Osteoblast (primary cell): ENCODE results near the gene COQ5. TPM values are rescaled to one million over a fixed set of nuclear protein-coding genes. Genes with fewer than 3 reads are reported as not detected.

Experiments
- DNase-seq: peaks from one replicate; pipeline ENCODE4 v3.0.0; 2011; ENCODE audit warnings: low spot score, mixed read lengths; ENCODE audit not compliant: insufficient read length; ENCODE audit errors: missing footprints
- H2AFZ ChIP-seq: 2 replicates; pipeline ENCODE4 v1.6.0; 2011; ENCODE audit warnings: mild to moderate bottlenecking, low read length
- H3K27ac ChIP-seq: 2 replicates; pipeline ENCODE4 v1.5.1; 2011; ENCODE audit warnings: mild to moderate bottlenecking, low read depth, low read length, moderate library complexity
- H3K27me3 ChIP-seq: 2 replicates; pipeline ENCODE4 v1.6.0; 2012; ENCODE audit warnings: mild to moderate bottlenecking, control low read depth, inconsistent platforms, low read length, moderate library complexity; ENCODE audit not compliant: insufficient read depth
- H3K36me3 ChIP-seq: 2 replicates; pipeline ENCODE4 v1.5.1; 2011; ENCODE audit warnings: mild to moderate bottlenecking, low read length, control low read depth, moderate library complexity; ENCODE audit not compliant: insufficient read depth
- H3K4me1 ChIP-seq: 2 replicates; pipeline ENCODE4 v1.5.1; 2011; ENCODE audit warnings: mild to moderate bottlenecking, low read length, control low read depth, moderate library complexity; ENCODE audit not compliant: insufficient read depth
- H3K4me2 ChIP-seq: 2 replicates; pipeline ENCODE4 v1.6.0; 2011; ENCODE audit warnings: mild to moderate bottlenecking, low read length; ENCODE audit not compliant: insufficient read depth
- H3K4me3 ChIP-seq: fragments of 200-600 bp; sonication (generic); 3 replicates; pipeline ENCODE4 v1.5.1; 2012; ENCODE audit warnings: mild to moderate bottlenecking, low read length, inconsistent platforms; ENCODE audit not compliant: insufficient read depth
- H3K79me2 ChIP-seq: 2 replicates; pipeline ENCODE4 v1.6.0; 2012; ENCODE audit warnings: mild to moderate bottlenecking, low read length, control low read depth, inconsistent platforms; ENCODE audit not compliant: insufficient read depth
- H3K9me3 ChIP-seq: 2 replicates; pipeline ENCODE4 v1.5.1; 2011; ENCODE audit warnings: low read depth, low read length, control low read depth
- H4K20me1 ChIP-seq: 2 replicates; pipeline ENCODE4 v1.6.0; 2012; ENCODE audit warnings: mild to moderate bottlenecking, low read length, control low read depth; ENCODE audit not compliant: insufficient read depth
- CTCF ChIP-seq: IDR thresholded peaks from 2 replicates; pipeline ENCODE4 v1.5.1; 2011; ENCODE audit warnings: mild to moderate bottlenecking, low read depth, low read length, moderate library complexity; ENCODE audit errors: extremely low read depth
- total RNA-seq: library from RNA; depleted of rRNA; stranded (reverse); fragments of >200 nt; gene quantifications from 2 replicates; pipeline ENCODE4 v1.2.3, GENCODE V29; 2012

COQ5 gene
- total RNA-seq, 1 donor = 15.2 TPM

- no peak for DNase-seq
- H3K4me2 ChIP-seq = no peak overlapping the region
- H2AFZ ChIP-seq = no peak overlapping the region
- no peak overlapping the region for H3K4me3 ChIP-seq
- TF ChIP-seq CTCF = no peak
- no peaks in the 10 kb centered on the region for H3K9me3 ChIP-seq
- no peaks in the 10 kb centered on the region for H3K36me3 ChIP-seq
- H3K4me1 ChIP-seq = no peaks in the 10 kb centered on the region
- H3K27ac ChIP-seq = no peak overlapping the region
- no peaks in the 10 kb centered on the region for H3K79me2 ChIP-seq
- no peaks in the 10 kb centered on the region for H3K27me3 ChIP-seq
- peaks cover 5% of the 10 kb centered on the region for H4K20me1 ChIP-seq
Observed at GRCh38 chr12:120483621-120484020, 45.3 kb downstream of the COQ5 start.

GRCh38 chr12:120481022-120481767, 47.8 kb downstream of the COQ5 start:
- TF ChIP-seq CTCF = no peak
- H3K27ac ChIP-seq = no peak overlapping the region

GRCh38 chr12:120480211-120480610, 48.7 kb downstream of the COQ5 start:
- Histone ChIP-seq H2AFZ (no peak overlapping the region), H3K79me2 (peaks cover 4% of the 10 kb centered on the region), H3K4me2 (no peak overlapping the region), H4K20me1 (peaks cover 6% of the 10 kb centered on the region), H3K9me3 (no peaks in the 10 kb centered on the region), H3K27me3 (no peaks in the 10 kb centered on the region), H3K36me3 (no peaks in the 10 kb centered on the region), H3K27ac (no peak overlapping the region), H3K4me1 (no peaks in the 10 kb centered on the region), H3K4me3 (no peak overlapping the region)
- DNase-seq = no peak
- no peak for TF ChIP-seq CTCF

More at GRCh38 chr12:120481022-120481767, 47.8 kb downstream of the COQ5 start:
- no peaks in the 10 kb centered on the region for H3K36me3 ChIP-seq
- H4K20me1 ChIP-seq = peaks cover 5% of the 10 kb centered on the region
- no peak overlapping the region for H3K4me2 ChIP-seq
- H2AFZ ChIP-seq = no peak overlapping the region
- no peak overlapping the region for H3K4me3 ChIP-seq
- no peak for DNase-seq
- peaks cover 4% of the 10 kb centered on the region for H3K79me2 ChIP-seq
- no peaks in the 10 kb centered on the region for H3K27me3 ChIP-seq
- no peaks in the 10 kb centered on the region for H3K4me1 ChIP-seq
- H3K9me3 ChIP-seq = no peaks in the 10 kb centered on the region

GRCh38 chr12:120479458-120479857, 49.5 kb downstream of the COQ5 start:
- no peaks in the 10 kb centered on the region for H3K9me3 ChIP-seq
- no peaks in the 10 kb centered on the region for H3K36me3 ChIP-seq
- H3K27ac ChIP-seq = no peak overlapping the region
- H2AFZ ChIP-seq = no peak overlapping the region
- TF ChIP-seq CTCF = no peak
- H3K27me3 ChIP-seq = no peaks in the 10 kb centered on the region
- H3K4me2 ChIP-seq = no peak overlapping the region
- peaks cover 4% of the 10 kb centered on the region for H3K79me2 ChIP-seq
- no peak overlapping the region for H3K4me3 ChIP-seq
- H4K20me1 ChIP-seq = peaks cover 6% of the 10 kb centered on the region
- no peak for DNase-seq
- peaks cover 6% of the 10 kb centered on the region for H3K4me1 ChIP-seq
